NT2/D1 (cell line): ENCODE data around the gene PDHX.
A peak's percentile ranks its signal among the peaks of the same experiment; 100 is the strongest.

ENCODE experiments used
- DNase-seq: peaks from one replicate; pipeline ENCODE4 v3.0.0-alpha.2; 2011; ENCODE audit warnings: low read depth, low spot score
- H3K27me3 ChIP-seq: 2 replicates; pipeline ENCODE4 v1.6.0; 2011; ENCODE audit warnings: mild to moderate bottlenecking; ENCODE audit not compliant: insufficient read length, insufficient read depth
- H3K36me3 ChIP-seq: 2 replicates; pipeline ENCODE4 v1.6.1; 2011; ENCODE audit warnings: mild to moderate bottlenecking, low read length, mixed read lengths; ENCODE audit not compliant: insufficient read depth, insufficient read length
- H3K4me1 ChIP-seq: 2 replicates; pipeline ENCODE4 v1.5.1; 2011; ENCODE audit not compliant: insufficient read depth, insufficient read length
- H3K4me3 ChIP-seq: 2 replicates; pipeline ENCODE4 v1.5.1; 2011; ENCODE audit warnings: low read depth; ENCODE audit not compliant: insufficient read length
- H3K9ac ChIP-seq: 2 replicates; pipeline ENCODE4 v1.6.0; 2011; ENCODE audit warnings: low read depth; ENCODE audit not compliant: insufficient read length
- H3K9me3 ChIP-seq: 2 replicates; pipeline ENCODE4 v1.5.1; 2011; ENCODE audit warnings: mild to moderate bottlenecking, low read length; ENCODE audit not compliant: insufficient read depth
- SUZ12 ChIP-seq: IDR thresholded peaks from 2 replicates; pipeline ENCODE4 v1.6.1; 2011; ENCODE audit not compliant: insufficient read length, insufficient read depth; ENCODE audit errors: extremely low read depth
- YY1 ChIP-seq: IDR thresholded peaks from 2 replicates; pipeline ENCODE4 v1.6.1; 2011; ENCODE audit not compliant: insufficient read length, insufficient read depth
- ZNF274 ChIP-seq: IDR thresholded peaks from 2 replicates; pipeline ENCODE4 v1.6.1; 2011; ENCODE audit warnings: mild to moderate bottlenecking, low read depth, low read length

PDHX gene

DNA sequence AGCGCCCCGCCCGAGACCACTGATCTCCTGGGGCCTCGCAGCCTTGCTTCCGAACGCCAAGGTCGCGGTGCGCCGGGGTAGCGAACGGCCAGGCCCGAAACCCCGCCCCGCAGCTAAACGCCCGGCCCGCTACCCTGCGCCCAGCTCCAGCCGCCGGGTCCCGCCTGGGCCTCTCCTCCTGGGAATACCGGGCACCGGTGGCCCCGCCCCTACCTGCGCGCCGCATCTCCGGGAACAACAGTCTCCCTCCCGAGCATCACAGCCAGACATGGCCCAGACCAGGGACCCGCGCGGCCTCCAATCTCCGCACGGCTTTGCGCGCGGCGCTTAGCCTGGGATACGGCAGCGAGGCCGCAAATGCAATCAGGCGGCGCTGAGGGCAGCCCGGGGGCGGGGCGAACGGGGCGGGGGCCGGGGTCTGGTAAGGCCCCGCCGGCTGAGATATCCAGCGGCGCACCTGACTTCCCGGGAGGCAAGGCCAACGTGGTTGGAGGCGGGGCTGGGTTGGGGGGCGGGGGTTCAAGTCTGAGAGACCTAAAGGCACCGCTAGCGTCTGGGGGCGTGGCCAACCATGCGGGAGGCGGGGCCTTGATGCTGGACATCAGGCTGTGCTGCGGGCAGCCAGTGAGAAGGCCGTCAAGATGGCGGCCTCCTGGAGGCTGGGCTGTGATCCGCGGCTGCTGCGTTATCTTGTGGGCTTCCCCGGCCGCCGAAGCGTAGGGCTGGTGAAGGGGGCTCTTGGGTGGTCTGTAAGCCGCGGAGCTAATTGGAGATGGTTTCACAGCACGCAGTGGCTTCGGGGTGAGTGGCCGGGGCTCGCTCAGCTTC lies at the start of gene PDHX, which contains the start of gene APIP:
Gene PDHX (plus strand): TSS at position 604 of the 828 bp plus-strand sequence. CDS start 38 bp downstream, at position 642.
Gene APIP (minus strand): TSS at position 365 of the 828 bp plus-strand sequence. CDS start 95 bp downstream, at position 270.
- DNase-seq: peak; percentile 93
- peak; percentile 82 for TF ChIP-seq YY1
- no peak for TF ChIP-seq ZNF274
- Histone ChIP-seq H3K9ac (peak within 1 kb of the TSS; percentile 95), H3K4me3 (peak within 1 kb of the TSS; percentile 88), H3K9me3 (peaks cover 6% of the 10 kb centered on the region; the same call in 1 of the 2 replicates), H3K4me1 (no peaks in the 10 kb centered on the region), H3K27me3 (no peaks in the 10 kb centered on the region), H3K36me3 (peaks cover 24% of the 10 kb centered on the region)

DNA sequence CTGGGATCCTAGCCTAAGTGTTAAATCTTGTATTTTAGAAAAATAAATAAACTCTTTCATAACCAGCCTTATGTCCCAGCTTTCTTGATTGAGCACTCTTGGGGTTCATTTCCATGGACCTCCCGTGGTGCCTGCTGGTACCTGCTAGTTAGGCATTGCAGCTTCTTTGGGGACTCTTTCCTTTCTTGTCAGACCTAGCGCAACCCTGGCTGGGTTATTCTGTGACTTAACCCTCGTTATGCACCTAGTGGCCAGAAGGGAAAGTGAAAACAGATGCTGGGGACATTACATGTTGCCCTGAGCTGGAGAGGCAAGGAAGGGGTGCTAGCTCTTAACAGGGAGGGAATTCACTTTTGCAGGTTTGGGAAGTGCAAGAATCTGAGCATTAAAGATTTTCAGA lies 47.0 kb upstream of the PDHX start:
- Histone ChIP-seq H3K4me1 (no peaks in the 10 kb centered on the region), H3K9me3 (no peaks in the 10 kb centered on the region), H3K27me3 (no peaks in the 10 kb centered on the region), H3K36me3 (peaks cover 5% of the 10 kb centered on the region), H3K9ac (no peak overlapping the region), H3K4me3 (no peak overlapping the region)
- peak; percentile 9 for DNase-seq
- TF ChIP-seq ZNF274: no peak
- no peak for TF ChIP-seq YY1

DNA sequence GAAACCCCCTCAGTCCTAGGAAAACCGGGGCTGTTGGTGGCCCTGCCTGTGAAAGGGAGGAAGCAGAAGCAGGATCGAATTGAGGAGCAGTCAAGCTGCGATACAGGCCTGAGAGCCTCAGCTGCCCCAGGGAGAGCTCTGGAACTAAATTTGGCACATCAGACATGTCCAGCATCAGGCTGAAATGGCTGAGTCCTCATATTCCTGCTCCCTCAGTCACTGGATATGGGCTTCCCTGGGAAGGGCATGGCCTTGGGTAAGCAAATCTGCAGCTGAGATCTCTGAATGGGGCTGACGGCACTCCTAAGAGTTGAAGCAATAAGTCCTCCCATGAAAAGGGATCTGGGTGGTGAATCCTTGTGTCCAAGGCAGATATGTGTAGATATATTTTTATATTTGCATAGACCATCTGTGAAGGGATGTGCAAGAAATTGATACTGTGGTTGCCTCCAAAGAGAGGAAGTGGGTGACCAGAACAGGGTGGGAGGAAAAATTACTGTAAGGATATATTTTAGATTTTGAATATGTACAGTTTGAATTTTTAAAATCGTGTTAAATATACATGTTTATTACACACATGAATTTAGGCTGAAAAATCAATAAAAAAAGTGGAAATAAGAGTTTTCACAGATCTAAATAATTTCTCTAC lies 45.7 kb upstream of the PDHX start:
- Histone ChIP-seq H3K4me1 (no peaks in the 10 kb centered on the region), H3K27me3 (no peaks in the 10 kb centered on the region), H3K9me3 (no peaks in the 10 kb centered on the region), H3K36me3 (peaks cover 5% of the 10 kb centered on the region), H3K4me3 (no peak overlapping the region), H3K9ac (no peak overlapping the region)
- DNase-seq: no peak
- TF ChIP-seq ZNF274 (no peak), SUZ12 (no peak), YY1 (no peak)

DNA sequence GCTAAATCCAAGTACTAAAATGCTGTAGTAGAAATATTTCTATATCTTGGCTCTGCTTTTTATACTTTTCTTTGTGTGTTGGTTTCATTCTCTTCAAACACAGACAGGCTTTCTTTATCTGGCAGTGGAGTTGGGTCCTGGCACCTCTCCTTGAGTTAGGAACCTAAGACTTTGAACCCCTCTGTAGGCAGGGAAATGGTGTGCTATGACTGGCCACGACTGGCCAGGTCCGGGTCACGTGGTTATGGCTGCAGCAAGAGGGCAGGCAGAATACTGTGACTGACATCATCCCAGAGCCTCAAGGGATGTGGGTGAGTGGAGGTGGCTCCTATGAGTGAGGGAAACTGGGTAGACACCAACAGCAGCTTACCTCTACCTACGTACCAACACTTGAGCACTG lies 42.2 kb upstream of the PDHX start:
- H3K36me3 ChIP-seq: peaks cover 5% of the 10 kb centered on the region

DNA sequence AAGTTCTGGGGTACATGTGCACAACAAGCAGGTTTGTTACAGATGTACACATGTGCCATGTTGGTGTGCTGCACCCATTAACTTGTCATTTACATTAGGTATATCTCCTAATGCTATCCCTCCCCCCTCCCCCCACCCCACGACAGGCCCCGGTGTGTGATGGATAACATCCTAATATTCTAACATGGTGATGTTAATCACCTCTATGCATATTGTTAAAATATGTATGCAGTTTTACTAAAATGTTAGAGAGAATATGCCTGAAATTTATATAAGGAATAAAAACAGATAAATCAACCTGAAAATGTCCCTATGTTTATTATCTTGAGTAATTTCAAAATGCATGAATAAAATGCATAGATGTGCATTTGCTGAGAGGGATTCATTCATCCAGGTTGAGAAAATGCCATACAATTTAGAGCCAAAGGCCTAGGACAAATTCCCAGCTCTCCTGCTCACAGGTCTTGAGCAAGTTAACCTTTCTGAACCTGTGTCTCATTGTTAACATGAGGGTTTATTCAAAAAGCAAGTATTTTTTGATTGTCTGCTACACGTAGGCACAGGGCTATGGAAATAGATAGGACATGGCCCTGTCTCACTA lies 38.9 kb upstream of the PDHX start:
- Histone ChIP-seq H3K9ac (no peak overlapping the region), H3K4me3 (no peak overlapping the region), H3K36me3 (peaks cover 10% of the 10 kb centered on the region), H3K9me3 (no peaks in the 10 kb centered on the region), H3K4me1 (no peaks in the 10 kb centered on the region), H3K27me3 (no peaks in the 10 kb centered on the region)
- DNase-seq: no peak
- TF ChIP-seq YY1 (no peak), ZNF274 (no peak), SUZ12 (no peak)

More for the DNA sequence above, 42.2 kb upstream of the PDHX start:
- no peaks in the 10 kb centered on the region for H3K27me3 ChIP-seq
- no peaks in the 10 kb centered on the region for H3K9me3 ChIP-seq
- no peaks in the 10 kb centered on the region for H3K4me1 ChIP-seq
- DNase-seq: no peak
- no peak overlapping the region for H3K9ac ChIP-seq
- H3K4me3 ChIP-seq: no peak overlapping the region
- TF ChIP-seq YY1: no peak
- no peak for TF ChIP-seq ZNF274
- no peak for TF ChIP-seq SUZ12

DNA sequence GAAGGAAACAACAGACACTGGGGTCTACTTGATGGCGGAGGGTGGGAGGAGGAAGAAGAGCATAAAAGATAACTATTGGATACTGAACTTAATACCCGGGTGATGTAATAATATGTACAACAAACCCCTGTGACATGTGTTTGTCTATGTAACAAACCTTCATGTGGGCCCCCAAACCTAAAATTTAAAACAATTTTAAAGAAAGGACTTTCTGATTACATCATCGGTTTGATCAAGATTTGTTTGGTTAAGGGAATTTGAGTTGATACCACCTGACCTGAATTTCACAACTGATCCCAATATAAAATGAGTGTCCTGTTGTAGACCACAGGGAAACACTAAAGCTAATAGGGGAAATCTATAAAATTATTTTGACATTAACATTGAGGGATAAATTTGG lies 34.5 kb upstream of the PDHX start:
- no peaks in the 10 kb centered on the region for H3K4me1 ChIP-seq
- TF ChIP-seq YY1: no peak
- no peak for TF ChIP-seq ZNF274
- TF ChIP-seq SUZ12: no peak
- no peak overlapping the region for H3K4me3 ChIP-seq
- no peak overlapping the region for H3K9ac ChIP-seq
- H3K36me3 ChIP-seq: peaks cover 16% of the 10 kb centered on the region
- H3K9me3 ChIP-seq: no peaks in the 10 kb centered on the region
- H3K27me3 ChIP-seq: no peaks in the 10 kb centered on the region
- no peak for DNase-seq

DNA sequence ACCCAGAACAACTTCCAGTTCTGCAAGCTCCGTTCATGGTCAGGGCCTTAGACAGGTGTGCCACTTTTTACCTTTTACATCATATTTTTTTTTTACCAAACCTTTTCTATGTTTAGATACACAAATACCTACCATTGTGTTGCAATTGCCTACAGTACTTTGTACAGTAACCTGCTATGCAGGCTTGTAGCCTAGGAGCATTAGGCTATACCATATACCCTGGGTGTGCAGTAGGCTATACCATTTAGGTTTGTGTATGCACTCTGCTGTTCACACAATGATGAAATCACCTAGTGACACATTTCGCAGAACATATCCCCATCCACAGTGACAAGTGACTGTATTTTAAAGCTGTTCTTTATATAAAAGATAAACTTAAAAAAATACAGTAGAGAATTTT lies 29.8 kb upstream of the PDHX start:
- DNase-seq: no peak
- TF ChIP-seq SUZ12: no peak
- TF ChIP-seq YY1: no peak
- TF ChIP-seq ZNF274: no peak
- Histone ChIP-seq H3K36me3 (peaks cover 22% of the 10 kb centered on the region), H3K27me3 (no peaks in the 10 kb centered on the region), H3K4me1 (no peaks in the 10 kb centered on the region), H3K4me3 (no peak overlapping the region), H3K9me3 (no peaks in the 10 kb centered on the region), H3K9ac (no peak overlapping the region)
